GM21528 (cell line): ENCODE data around the gene RUNX2.
"Not testable (repeated sequence)": the region's sequence is repeated elsewhere in the genome, so short reads cannot be mapped to it uniquely, and the experiment has no call there.

ENCODE experiments used
- ATAC-seq: cut with Tn5 transposase; IDR thresholded peaks from one replicate; pipeline ENCODE4 v1.9.1; 2021; ENCODE audit warnings: mild to moderate bottlenecking, moderate library complexity; ENCODE audit not compliant: unreplicated experiment, low FRiP score

The RUNX2 gene

DNA sequence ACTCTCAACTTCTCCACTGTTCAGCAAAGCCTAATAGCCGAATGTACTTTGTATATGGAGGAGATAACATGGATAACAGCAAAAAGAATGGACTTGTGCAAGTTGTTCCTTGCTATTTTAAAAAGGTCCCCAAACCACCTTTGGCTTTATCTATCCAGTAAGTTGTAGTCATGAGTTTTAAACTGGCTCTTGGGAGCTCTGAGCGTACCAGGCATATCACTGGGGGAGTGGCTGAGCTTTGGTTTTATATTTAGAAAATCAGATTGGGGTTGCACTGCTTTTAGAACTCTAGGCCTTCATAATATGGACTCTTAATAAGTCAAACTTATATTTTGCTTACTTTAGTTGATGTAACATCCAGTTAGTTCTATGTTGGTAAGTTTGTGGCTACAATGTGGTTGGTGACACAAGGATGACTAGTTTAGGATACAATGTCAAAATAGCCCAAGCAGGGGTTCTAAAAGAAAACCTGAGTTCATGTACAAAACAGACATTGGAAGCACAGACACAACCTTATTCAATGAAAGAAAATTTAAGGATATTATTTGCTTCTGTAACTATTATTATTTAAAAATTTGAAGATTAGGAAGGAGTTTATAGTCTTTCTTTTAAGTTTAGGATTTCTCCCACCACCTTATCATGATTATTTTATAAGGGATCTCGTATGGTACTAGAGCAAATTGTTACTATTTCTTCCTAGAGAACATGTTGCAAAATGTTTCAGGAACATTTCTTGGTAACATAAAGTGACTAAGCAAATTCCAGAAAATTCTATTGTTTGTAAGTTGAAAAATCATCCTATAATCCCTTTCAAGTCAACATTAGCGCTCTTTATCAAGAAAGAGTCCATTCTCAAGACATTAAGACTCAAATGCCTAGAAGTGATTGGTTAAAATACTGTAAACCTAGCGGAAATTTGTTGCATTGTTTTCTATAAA lies 215.4 kb downstream of the RUNX2 start:
- ATAC-seq = no peak

DNA sequence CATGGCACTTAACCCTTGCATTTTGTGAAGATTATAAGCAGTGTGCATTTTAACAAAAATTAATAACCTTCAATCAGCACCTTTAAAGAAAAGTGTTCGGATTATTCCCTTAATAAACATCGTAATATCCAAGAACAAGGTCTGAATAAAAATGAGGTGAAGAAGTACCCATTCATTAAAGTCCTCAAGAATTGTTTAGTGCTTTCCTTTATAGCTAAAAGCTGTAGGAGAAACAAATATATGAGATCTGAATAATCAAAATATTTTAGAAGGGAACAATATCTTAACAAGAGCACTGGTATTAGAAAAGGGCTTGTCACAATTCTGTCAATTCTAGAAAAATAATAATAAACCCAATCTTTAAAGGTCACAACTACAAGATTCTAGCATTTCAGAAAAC lies 217.3 kb downstream of the RUNX2 start:
- no peak for ATAC-seq

DNA sequence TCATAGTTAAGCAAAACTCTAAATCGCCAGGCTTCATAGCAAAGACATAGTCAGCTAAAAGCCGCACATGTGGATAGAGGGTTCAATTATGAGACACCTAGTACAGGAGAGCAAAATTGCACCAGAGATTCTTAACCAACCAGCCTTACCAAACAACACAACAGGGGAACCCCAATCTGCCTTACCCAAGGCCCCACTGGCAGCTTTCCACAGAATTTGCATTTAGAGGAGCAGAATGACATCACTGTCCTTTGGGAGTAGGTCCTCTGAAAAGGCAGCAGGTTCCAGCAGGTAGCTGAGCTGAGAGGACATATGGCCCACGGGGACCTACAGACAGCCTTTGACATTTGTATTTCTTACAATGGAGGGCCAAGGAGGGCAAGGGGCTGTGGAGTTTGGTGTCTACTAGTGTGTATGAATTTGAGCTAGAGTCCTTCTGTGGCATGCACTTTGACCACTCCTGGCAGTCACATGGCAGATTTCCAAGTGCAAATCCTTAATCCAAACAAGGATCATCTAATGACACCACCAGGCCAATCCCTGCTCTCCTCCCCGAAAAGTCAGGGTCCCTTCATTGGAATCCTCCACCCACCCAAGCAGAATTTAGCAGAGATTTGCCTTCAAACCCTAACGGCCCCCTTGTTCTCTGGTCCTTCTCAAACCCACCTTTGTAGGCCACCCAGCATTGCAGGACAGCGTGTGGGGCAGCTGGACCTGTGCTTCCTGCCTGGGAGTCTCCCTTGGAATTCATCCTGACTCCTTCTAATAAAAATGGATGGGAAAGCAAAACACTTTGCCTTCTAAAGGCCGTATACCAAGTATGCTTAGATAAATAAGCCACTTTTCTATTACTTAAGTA lies 220.8 kb downstream of the RUNX2 start:
- peak; percentile 92 for ATAC-seq

DNA sequence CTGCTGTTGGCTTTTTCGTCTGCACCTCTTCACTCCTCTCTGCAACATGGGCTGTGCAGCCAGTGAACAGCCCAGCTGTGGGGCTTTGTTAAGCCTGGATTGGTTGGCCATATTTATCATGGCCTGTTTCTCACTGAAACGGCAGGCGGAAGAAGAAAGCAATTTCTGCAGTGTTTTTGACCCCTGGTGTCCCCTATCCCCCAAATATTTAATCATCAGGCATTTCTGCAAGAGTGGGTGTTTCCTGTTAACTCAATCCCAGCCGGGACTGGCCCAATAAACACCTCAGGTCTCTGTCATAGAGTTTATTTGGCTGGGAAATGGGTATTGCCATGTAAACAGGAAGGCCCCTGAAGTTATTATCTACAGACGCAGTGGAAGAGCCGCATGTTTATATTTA lies 224.4 kb downstream of the RUNX2 start:
- no peak for ATAC-seq

DNA sequence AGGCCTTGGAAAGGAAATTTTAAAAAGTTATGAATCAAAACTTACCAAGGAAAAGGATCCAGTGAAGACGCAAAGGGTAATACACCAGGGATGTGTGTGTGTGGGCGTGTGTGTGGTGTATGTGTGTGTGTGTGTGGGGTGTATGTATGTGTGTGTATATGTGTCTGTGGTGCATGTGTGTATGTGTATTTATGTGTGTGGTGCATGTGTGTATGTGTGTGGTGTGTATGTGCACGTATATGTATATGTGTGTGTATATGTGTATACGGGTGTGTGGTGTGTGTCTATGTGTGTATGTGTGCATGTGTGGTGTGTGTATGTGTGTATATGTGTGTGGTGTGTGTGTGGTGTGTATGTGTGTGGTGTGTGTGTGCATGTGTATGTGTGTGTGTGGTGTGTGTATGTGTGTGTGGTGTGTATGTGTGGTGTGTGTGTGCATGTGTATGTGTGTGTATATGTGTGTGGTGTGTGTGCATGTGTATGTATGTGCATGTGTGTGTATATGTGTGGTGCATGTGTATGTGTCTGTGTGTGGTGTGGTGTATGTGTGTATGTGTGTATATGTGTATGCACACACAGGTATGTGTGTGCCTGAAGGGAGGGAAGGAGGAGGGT lies 225.7 kb downstream of the RUNX2 start:
- no peak for ATAC-seq

DNA sequence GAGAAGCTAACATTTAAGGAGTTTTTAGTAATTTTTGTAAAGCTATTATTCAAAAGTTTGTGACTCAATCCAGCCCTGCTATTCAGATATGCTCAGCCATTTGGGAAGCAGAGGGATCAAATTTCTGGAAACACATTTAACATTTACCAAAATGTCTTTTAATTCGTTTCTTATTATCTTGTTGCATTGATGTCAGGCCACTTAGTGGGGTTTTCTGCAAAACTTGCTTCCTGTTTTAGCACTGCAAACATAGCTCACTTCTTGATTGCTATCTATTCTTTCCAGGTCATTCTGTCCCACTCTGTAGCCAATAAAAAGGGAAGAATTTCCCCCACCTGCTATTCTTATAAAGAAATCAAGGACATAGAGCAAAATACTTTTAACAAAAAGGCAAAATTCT lies 226.5 kb downstream of the RUNX2 start:
- ATAC-seq = no peak

DNA sequence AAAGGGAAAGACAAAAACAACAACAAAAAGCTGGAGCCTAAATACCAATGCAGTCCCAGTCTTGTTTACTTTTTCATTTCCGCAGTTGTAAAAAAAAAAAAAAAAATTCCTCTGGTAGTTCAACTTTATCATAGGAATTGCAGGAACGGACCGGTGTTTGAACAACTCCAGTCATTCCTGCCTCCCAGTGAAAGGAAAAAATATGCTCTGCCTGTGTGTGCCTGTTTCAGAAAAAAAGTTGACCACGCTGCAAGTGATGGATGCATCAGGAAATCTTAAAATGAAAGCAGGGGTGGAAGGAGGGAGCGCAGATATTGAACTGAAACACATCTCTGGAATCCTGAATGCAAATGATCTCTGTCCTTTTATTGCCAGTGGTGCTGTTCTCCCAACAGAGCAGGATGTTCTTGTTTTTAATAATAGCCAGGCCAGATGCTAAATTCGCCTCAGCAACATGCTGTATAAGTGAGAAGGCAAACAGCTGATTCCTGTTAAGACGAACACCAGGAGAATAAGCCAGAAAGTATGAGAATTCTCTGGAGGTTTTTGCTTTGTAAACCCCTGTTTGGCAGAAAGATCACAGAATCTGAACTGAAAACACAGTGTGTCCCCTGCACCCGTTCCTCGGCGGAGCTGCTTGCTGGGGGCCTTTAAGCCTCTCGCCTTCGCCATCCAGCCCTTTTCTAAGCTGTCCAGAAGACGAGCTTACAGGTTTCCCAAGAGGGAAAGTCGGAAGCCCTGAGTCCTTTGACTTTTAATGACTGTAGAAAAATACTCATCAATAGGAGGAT lies 228.0 kb downstream of the RUNX2 start:
- no peak for ATAC-seq

DNA sequence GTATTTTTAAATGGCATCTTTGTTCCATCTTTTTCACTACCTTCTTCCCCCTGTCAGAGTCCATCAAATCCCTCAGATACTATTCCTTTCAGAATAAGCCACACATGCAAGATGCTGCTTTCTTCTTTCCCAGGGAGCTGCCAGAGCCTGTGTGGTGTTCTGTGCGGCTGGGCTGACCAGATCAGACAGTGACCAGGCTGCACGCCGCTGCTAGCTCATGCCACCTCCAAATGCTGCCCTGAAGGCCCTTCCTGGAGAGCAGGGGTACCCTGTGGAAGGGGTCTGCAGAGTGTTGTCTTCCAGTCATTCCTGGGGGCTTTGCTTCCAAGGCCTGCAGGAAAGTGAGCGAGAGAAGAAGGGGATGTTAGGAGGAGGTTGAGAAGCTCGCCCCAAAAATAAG lies 228.7 kb downstream of the RUNX2 start:
- ATAC-seq = no peak

DNA sequence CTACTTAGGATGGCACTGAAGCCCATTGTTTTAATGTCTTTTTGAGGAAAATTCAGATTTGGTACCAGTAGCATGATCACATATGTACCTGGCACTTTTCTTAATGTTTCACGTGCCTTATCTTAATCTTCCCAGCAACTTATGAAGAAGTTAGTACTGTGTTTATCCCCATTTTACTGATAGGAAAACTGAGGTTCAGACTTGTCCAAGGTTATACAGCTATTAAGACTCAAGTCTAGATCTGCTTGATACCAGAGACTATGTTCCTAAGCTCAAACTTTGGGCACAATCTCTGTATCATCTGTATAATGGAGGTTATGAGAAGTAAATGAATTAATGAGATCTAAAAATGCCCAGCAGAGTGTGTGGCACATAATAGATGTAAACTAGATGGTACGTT lies 229.3 kb downstream of the RUNX2 start:
- ATAC-seq = no peak

DNA sequence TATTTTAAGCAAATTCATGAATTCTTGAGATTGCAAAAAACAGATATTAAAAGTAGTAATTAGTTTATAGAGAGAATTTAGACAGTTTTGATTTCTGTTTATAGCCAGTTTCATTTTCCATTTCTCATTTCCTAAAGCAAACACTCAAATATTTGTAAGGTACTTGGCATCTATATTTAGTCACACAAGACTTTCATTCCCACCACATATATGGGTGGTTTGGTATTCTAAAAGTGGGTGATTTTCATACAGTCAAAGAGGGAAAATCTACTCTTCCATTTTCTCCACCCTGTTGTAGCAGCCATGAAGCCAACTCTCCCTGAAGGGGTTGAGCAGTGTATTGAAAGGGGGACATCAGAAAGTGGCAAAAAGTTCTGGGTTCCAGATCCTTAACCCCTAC lies 230.7 kb downstream of the RUNX2 start:
- ATAC-seq = no peak

DNA sequence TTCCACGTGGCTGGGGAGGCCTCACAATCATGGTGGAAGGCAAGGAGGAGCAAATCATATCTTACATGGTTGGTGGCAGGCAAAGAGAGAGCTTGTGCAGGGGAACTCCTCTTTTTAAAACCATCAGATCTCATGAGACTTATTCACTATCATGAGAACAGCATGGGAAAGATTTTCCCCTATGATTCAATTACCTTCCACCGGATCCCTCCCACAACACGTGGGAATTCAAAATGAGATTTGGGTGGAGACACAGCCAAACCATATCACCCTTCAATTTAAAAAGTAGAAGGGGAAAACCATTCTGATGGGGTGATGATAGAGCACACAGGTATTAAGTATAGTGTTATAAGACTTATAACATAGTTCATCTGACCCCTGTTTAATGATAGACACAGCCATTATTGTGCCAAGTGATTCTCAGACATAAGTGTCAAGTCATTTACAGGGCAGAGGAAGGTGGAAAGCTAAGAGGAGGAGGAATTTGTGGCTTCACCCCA lies 232.2 kb downstream of the RUNX2 start:
- ATAC-seq = not testable (repeated sequence)

DNA sequence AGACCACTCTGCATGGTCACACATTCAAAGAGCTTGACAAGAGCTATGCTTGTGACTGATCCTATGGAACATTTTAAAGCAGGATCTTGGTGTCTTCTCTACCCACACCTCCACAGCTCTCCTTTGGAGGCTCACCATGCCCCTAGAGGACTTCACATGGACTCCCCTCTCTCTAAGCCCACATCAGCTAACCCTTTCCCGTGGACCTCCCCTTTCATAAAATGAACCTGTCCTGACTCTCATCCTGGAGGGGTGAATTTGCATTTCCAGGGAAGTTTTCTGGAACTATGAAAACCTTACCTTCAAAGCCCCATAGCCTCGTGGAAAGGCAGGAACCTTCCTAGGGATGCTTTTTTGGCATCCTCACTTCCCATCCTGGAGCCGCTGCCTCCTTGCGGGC lies 234.0 kb downstream of the RUNX2 start:
- ATAC-seq = no peak

DNA sequence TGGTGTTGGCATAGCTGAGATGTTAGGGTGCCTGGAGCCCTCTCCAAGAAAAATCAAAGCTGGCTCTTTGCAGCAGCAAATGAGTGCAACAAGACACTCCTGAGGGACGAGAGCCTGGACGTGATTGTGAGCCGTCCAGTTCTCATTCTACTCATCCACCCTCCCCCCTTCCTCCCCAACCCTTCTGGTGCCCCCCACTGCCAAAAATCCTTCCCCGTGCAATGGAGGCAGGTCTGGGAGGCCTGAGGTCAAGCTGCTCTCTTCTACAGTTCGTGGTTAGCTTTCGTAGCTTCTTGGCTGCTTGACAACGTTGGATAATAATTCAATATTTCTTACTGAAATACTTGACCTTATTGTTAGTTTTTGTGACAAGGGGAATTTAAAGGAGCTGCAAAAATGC lies 234.9 kb downstream of the RUNX2 start:
- ATAC-seq = no peak

DNA sequence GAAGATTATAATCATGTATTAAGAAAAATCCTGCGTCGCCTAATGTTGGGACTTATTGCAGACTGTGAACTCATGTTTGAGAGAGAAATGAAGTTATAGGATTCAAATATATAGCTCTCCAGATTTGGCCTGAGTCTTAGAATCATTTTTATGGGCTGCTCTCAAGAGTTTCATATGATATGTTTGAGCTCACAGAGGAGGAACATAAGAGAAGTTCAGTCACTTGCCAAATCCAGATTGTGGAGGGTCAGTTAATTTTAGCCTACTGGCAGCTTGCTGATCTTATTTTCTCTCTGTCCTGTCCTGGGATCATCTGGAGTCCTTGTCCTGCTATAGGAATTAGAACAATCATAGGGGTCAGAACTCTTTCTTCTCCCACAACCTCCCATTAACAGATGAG lies 235.7 kb downstream of the RUNX2 start:
- ATAC-seq = no peak

DNA sequence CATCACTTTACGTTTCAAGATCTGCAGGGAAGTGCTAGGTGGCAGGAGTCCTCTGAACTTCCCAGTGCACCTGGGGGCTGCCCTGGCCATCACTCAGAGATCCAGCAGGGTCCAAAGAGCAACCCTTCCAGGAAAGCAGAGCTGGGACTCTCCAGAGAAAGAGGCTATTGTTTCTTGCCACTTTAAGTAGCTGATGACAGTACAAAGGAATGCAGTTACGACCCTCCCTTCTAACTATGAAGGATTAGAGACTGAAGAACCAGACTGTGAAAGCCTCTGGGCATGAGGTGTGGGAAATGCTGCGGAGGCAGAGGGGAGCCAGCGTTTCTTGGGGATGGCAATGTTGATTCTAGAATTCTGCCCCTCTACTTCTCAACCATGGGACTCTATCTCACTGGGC lies 238.8 kb downstream of the RUNX2 start:
- ATAC-seq = no peak

DNA sequence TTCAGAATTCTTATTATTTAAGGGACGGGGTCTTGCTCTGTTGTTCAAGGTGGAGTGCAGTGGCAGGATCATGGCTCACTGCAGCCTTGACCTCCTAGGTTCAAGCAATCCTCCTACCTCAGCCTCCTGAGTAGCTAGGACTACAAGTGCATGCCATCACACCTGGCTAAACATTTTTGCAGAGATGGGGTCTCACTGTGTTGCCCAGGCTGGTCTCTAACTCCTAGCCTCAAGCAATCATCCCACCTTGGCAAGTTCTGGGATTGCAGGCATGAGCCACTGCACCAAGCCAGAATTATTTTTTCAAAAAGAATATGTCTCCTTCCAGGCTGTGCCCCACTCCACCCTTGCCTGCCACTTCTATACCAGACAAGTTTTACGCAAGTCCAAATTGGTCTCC lies 239.7 kb downstream of the RUNX2 start:
- no peak for ATAC-seq

DNA sequence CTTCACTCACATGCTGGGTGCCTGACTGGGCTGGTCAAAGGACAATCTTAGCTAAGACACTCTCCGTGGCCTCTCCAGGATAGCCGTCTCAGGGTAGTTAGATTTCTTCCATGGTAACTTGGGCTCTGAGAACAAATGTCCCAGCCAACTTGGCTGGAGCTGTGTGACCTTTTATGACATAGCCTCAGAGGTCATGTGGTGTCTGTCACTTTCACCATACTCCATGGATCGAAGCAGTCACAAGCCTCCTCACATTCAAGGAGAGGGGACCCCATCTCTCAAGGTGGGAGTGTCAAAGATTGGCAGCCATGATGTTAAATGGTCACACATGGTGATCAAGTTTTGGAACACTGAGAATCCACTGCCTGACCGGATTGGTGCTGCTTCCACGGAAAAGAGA lies 240.5 kb downstream of the RUNX2 start:
- ATAC-seq = no peak

DNA sequence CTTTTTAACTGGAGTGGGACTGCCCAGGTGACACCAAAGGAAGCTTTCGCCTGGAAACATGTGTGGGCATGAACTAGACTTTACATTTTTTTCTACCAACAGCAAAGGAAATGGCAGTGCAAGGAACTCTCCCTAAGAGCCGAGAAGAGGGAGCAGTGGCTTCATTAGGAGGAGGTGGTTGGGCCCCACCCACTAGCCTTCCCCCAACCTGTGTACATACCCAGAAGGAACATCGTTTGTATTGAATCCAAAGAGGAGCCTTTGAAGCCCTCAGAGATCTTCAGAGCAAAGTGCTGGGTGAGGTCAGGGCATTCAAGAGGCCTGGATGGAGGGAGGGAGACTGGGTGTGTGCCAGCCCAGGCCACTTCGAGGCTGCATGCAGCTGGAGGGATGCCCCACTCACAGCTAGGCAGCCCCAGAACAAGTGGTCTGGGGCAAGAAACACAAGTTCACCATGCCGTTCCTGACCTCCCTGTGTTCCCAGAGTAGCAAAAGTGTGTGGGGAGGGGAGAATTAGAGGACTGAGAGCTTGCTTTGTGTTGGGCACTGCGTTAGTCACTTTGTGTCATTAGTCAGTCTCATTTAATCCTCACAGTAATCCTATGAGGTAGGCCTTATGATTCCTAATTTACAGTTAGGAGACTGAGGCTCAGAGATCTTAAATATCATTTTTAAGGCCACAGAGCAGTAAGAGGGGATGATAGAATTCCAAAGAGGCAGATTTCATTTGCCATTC lies 241.2 kb downstream of the RUNX2 start:
- no peak for ATAC-seq

DNA sequence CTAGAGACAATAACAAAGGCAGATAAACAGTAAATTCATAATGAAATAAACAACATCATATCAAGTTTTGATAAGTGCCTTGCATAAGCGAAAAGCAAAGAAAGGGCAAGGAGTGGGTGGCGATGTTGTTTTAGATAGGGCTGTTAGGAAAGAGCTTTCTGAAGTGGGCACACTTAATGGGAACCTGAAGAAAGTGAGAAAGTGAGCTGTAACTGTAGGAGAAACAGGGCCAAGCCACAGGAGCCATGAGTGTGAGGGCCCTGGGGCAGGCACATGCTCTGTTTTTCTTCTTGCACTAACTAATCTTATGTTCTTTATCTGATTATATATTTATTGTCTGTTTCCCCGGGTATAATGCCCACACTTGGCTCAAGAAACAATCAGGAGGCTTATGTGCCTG lies 243.0 kb downstream of the RUNX2 start:
- ATAC-seq = no peak

DNA sequence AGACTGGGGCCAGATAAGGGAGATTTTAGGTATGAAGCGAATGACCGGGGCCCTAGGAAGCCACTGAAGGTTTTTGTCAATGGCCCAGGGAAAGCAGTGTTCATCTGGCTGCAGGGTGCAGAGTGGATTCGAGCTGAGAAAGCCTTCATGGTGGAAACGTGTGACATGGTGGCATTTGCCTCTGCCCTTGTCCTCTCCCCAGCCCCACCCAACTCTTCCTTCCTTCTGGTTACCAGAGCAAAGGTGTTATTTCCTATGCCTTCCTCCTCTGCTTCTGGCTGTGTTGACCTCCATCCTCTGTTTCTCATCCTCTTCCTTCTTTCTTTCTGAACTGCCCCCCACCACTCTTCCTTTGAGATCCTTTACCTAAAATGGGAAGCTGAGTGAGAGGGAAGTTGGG lies 244.7 kb downstream of the RUNX2 start:
- ATAC-seq = no peak
